GM19023 (cell line): ENCODE data around the gene GP2.
"Not testable (repeated sequence)": the region's sequence is repeated elsewhere in the genome, so short reads cannot be mapped to it uniquely, and the experiment has no call there.

Source experiments
- ATAC-seq: cut with Tn5 transposase; IDR thresholded peaks from one replicate; pipeline ENCODE4 v1.9.1; 2021; ENCODE audit warnings: mild to moderate bottlenecking, moderate library complexity; ENCODE audit not compliant: unreplicated experiment

The GP2 gene

GRCh38 chr16:20326321-20326720 is 992 bp downstream of the GP2 start:
- ATAC-seq: no peak

GRCh38 chr16:20325005-20325404 is 2.3 kb downstream of the GP2 start:
- ATAC-seq: no peak

GRCh38 chr16:20323591-20324117 is 3.7 kb downstream of the GP2 start:
- ATAC-seq: no peak

- no peak for ATAC-seq
Observed at GRCh38 chr16:20322696-20323095, 4.6 kb downstream of the GP2 start.

GRCh38 chr16:20321671-20322070 is 5.6 kb downstream of the GP2 start:
- no peak for ATAC-seq

- not testable (repeated sequence) for ATAC-seq
Observed at GRCh38 chr16:20321051-20321450, 6.3 kb downstream of the GP2 start.

- ATAC-seq: no peak
Observed at GRCh38 chr16:20320592-20320991, 6.7 kb downstream of the GP2 start.

- no peak for ATAC-seq
Observed at GRCh38 chr16:20320178-20320577, 7.1 kb downstream of the GP2 start.

- ATAC-seq: no peak
Observed at GRCh38 chr16:20319406-20319805, 7.9 kb downstream of the GP2 start.

GRCh38 chr16:20318437-20318836 is 8.9 kb downstream of the GP2 start:
- ATAC-seq: no peak

GRCh38 chr16:20318006-20318405 is 9.3 kb downstream of the GP2 start:
- no peak for ATAC-seq

- no peak for ATAC-seq
Observed at GRCh38 chr16:20317117-20317516, 10.2 kb downstream of the GP2 start.

GRCh38 chr16:20316715-20317114 is 10.6 kb downstream of the GP2 start:
- ATAC-seq: no peak

GRCh38 chr16:20315764-20316163 is 11.5 kb downstream of the GP2 start:
- no peak for ATAC-seq

- ATAC-seq: no peak
Observed at GRCh38 chr16:20314575-20314974, 12.7 kb downstream of the GP2 start.

- ATAC-seq: no peak
Observed at GRCh38 chr16:20313741-20314140, 13.6 kb downstream of the GP2 start.

GRCh38 chr16:20312536-20313095 is 14.7 kb downstream of the GP2 start:
- not testable (repeated sequence) for ATAC-seq

- ATAC-seq: no peak
Observed at GRCh38 chr16:20311548-20311947, 15.8 kb downstream of the GP2 start.

- ATAC-seq: no peak
Observed at GRCh38 chr16:20310421-20311395, 16.6 kb downstream of the GP2 start.

- ATAC-seq: no peak
Observed at GRCh38 chr16:20309786-20310185, 17.5 kb downstream of the GP2 start.

GRCh38 chr16:20308801-20309590 is 18.3 kb downstream of the GP2 start:
- no peak for ATAC-seq
